ENCODE measurements around the gene CKM. TPM values are rescaled to one million over a fixed set of nuclear protein-coding genes. Genes with fewer than 3 reads are reported as not detected.

Gene CKM
- total and polyA plus RNA-seq, 10 of the 15 experiments (the other 5 are each of a cell fraction or from before 2014, with no cell fraction given), result 0.08 to 0.14 (median 0.13) TPM; not detected in 5

DNA sequence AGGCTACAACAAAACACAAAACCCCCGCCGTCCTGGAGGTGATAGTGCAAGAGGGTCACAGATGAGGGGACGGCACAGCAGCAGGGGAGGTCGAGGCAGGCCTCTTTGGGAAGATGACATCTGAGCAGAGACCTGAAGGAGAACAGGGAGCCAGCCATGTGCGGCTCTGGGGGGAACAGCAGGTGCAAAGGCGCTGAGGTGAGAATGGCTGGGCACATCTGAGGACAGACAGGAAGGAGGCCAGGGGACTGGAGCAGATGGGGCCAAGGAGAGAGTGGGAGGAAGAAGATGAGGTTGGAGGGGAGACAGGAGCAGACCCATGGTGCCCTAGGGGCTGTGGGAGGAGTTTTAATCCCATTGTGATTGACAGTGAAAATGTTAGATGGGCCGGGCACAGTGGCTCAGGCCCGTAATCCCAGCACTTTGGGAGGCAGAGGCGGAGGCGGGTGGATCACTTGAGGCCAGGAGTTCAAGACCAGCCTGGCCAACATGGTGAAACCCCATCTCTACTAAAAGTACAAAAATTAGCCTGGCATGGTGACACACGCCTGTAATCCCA, 1.8 kb upstream of the CKM start:
- RAD21 ChIA-PET (ENCODE audit: unreplicated experiment), result no interaction called here
- H2AFZ ChIP-seq (ENCODE audit: control insufficient read depth, low read depth, low read length), result no peak overlapping the region
- H3K79me2 ChIP-seq (ENCODE audit: control insufficient read depth, insufficient read depth, low read length), result no peaks in the 10 kb centered on the region
- TF ChIP-seq SP1 (IDR thresholded peaks at IDR 0.05; ENCODE audit: low read depth, low read length) (no peak), CEBPB (IDR thresholded peaks at IDR 0.05; ENCODE audit: borderline replicate concordance in 1 of 2, low read depth in 2 of 2, low read length in 2 of 2) (no peak)
- TF ChIP-seq, protein P1, sequence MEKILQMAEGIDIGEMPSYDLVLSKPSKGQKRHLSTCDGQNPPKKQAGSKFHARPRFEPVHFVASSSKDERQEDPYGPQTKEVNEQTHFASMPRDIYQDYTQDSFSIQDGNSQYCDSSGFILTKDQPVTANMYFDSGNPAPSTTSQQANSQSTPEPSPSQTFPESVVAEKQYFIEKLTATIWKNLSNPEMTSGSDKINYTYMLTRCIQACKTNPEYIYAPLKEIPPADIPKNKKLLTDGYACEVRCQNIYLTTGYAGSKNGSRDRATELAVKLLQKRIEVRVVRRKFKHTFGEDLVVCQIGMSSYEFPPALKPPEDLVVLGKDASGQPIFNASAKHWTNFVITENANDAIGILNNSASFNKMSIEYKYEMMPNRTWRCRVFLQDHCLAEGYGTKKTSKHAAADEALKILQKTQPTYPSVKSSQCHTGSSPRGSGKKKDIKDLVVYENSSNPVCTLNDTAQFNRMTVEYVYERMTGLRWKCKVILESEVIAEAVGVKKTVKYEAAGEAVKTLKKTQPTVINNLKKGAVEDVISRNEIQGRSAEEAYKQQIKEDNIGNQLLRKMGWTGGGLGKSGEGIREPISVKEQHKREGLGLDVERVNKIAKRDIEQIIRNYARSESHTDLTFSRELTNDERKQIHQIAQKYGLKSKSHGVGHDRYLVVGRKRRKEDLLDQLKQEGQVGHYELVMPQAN (conservative IDR thresholded peaks at IDR 0.05), result no peak
- TF ChIP-seq, protein P2, sequence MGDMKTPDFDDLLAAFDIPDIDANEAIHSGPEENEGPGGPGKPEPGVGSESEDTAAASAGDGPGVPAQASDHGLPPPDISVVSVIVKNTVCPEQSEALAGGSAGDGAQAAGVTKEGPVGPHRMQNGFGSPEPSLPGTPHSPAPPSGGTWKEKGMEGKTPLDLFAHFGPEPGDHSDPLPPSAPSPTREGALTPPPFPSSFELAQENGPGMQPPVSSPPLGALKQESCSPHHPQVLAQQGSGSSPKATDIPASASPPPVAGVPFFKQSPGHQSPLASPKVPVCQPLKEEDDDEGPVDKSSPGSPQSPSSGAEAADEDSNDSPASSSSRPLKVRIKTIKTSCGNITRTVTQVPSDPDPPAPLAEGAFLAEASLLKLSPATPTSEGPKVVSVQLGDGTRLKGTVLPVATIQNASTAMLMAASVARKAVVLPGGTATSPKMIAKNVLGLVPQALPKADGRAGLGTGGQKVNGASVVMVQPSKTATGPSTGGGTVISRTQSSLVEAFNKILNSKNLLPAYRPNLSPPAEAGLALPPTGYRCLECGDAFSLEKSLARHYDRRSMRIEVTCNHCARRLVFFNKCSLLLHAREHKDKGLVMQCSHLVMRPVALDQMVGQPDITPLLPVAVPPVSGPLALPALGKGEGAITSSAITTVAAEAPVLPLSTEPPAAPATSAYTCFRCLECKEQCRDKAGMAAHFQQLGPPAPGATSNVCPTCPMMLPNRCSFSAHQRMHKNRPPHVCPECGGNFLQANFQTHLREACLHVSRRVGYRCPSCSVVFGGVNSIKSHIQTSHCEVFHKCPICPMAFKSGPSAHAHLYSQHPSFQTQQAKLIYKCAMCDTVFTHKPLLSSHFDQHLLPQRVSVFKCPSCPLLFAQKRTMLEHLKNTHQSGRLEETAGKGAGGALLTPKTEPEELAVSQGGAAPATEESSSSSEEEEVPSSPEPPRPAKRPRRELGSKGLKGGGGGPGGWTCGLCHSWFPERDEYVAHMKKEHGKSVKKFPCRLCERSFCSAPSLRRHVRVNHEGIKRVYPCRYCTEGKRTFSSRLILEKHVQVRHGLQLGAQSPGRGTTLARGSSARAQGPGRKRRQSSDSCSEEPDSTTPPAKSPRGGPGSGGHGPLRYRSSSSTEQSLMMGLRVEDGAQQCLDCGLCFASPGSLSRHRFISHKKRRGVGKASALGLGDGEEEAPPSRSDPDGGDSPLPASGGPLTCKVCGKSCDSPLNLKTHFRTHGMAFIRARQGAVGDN (IDR thresholded peaks at IDR 0.05), result no peak
- no peaks in the 10 kb centered on the region for H3K4me1 ChIP-seq (ENCODE audit: control insufficient read depth, insufficient read depth, low read length)
- H3K4me3 ChIP-seq, result no peak overlapping the region
- H3K27me3 ChIP-seq (replicated peaks in 1 of 2; ENCODE audit: control insufficient read depth in 2 of 2, insufficient read depth in 2 of 2, low read length in 1 of 2), result peaks cover 0 to 3% of the 10 kb centered on the region in 2 experiments; a peak in 1 of 4 replicates
- 66% methylated on average over 10 of the region's 11 CpGs for WGBS (ENCODE audit: insufficient coverage, insufficient replicate concordance, low lambda C conversion rate, missing lambda C conversion rate)
- H4K20me1 ChIP-seq (ENCODE audit: control insufficient read depth, insufficient read depth), result no peaks in the 10 kb centered on the region
- CTCF ChIA-PET, result no interaction called here
- POLR2A ChIA-PET, result no interaction called here
- H3K9me3 ChIP-seq (replicated peaks; ENCODE audit: control insufficient read depth, insufficient read depth, low read length), result no peaks in the 10 kb centered on the region
- intact Hi-C loops (cut with micrococcal nuclease; ENCODE audit: unreplicated experiment), result no loop called here
- ATAC-seq (no peak), DNase-seq (ENCODE audit: low read depth, low spot score) (no peak), FAIRE-seq (no peak)
- no TSS peak for BruUV-seq (replicated peaks)
- H3K36me3 ChIP-seq (ENCODE audit: control insufficient read depth in 2 of 2, insufficient read depth in 2 of 2, low read length in 1 of 2), result no peaks in the 10 kb centered on the region
- H3K9ac ChIP-seq (ENCODE audit: control insufficient read depth, insufficient read depth, low read length), result no peak overlapping the region
- H3K27ac ChIP-seq (ENCODE audit: control insufficient read depth, insufficient read depth), result no peak overlapping the region
- H3K4me2 ChIP-seq (ENCODE audit: control insufficient read depth, insufficient read depth), result no peak overlapping the region
- SMC1A ChIA-PET (ENCODE audit: uncharacterized antibody, unreplicated experiment), result no interaction called here
- in situ Hi-C loops (cut with MboI), result no loop called here
